ENCODE measurements around the gene BIRC5.
"Not testable (repeated sequence)": the region's sequence is repeated elsewhere in the genome, so short reads cannot be mapped to it uniquely, and the experiment has no call there.

BIRC5 gene

GRCh38 chr17:78240839-78241238, 26.8 kb downstream of the BIRC5 start:
- no peak for DNase-seq

- DNase-seq = no peak
These were observed 27.4 kb downstream of the BIRC5 start for GRCh38 chr17:78241277-78242023.

GRCh38 chr17:78242024-78242742, 28.1 kb downstream of the BIRC5 start:
- DNase-seq = no peak

GRCh38 chr17:78247304-78247703, 33.3 kb downstream of the BIRC5 start:
- DNase-seq = no peak

- DNase-seq = no peak
These were observed 34.2 kb downstream of the BIRC5 start for GRCh38 chr17:78248051-78248914.

GRCh38 chr17:78249074-78249817, 35.2 kb downstream of the BIRC5 start:
- DNase-seq = no peak

- no peak for DNase-seq
These were observed 36.1 kb downstream of the BIRC5 start for GRCh38 chr17:78249818-78250806.

GRCh38 chr17:78250891-78251772, 37.1 kb downstream of the BIRC5 start:
- peak; percentile 90 to 92 for DNase-seq

- no peak for DNase-seq
These were observed 37.7 kb downstream of the BIRC5 start for GRCh38 chr17:78251773-78252103.

- DNase-seq = peak in 1 of 2 experiments; percentile 10
These were observed 38.1 kb downstream of the BIRC5 start for GRCh38 chr17:78252111-78252634.

GRCh38 chr17:78252701-78253635, 38.9 kb downstream of the BIRC5 start:
- DNase-seq = no peak

GRCh38 chr17:78253636-78253945, 39.5 kb downstream of the BIRC5 start:
- not testable (repeated sequence) for DNase-seq

- DNase-seq = peak; percentile 81 to 87
These were observed 40.1 kb downstream of the BIRC5 start for GRCh38 chr17:78253946-78254672.

GRCh38 chr17:78255029-78255656, 41.1 kb downstream of the BIRC5 start:
- no peak for DNase-seq

- no peak for DNase-seq
These were observed 42.1 kb downstream of the BIRC5 start for GRCh38 chr17:78255953-78256706.

- DNase-seq = no peak
These were observed 42.9 kb downstream of the BIRC5 start for GRCh38 chr17:78256707-78257591.

Measured in activated CD4-positive, alpha-beta T cell treated with anti-CD3 and anti-CD28 coated beads, Interleukin-2, amount 50 U/mL, for 48 hours (primary cell).